AG10803 (cell line): ENCODE measurements around the gene KCNMA1.

Experiments
- DNase-seq: peaks from one replicate; pipeline ENCODE4 v3.0.0; 2010; ENCODE audit warnings: low read depth
- H3K4me3 ChIP-seq: 2 replicates; pipeline ENCODE4 v1.5.1; 2011; ENCODE audit warnings: mild to moderate bottlenecking, low read length, control low read depth
- CTCF ChIP-seq: conservative IDR thresholded peaks from 2 replicates; pipeline ENCODE4 v1.5.1; 2011; ENCODE audit warnings: mild to moderate bottlenecking, low read length, control low read depth, inconsistent platforms

The KCNMA1 gene

GRCh38 chr10:77317221-77317620, 320.4 kb downstream of the KCNMA1 start:
- TF ChIP-seq CTCF: no peak
- H3K4me3 ChIP-seq: no peak overlapping the region
- DNase-seq: no peak

GRCh38 chr10:77315496-77316129, 322.0 kb downstream of the KCNMA1 start:
- TF ChIP-seq CTCF: no peak
- DNase-seq: no peak
- no peak overlapping the region for H3K4me3 ChIP-seq

- no peak for TF ChIP-seq CTCF
- H3K4me3 ChIP-seq: no peak overlapping the region
- DNase-seq: peak; percentile 84
Measured at GRCh38 chr10:77313066-77313750, 324.4 kb downstream of the KCNMA1 start.

- no peak for DNase-seq
- no peak for TF ChIP-seq CTCF
- no peak overlapping the region for H3K4me3 ChIP-seq
Measured at GRCh38 chr10:77311186-77311585, 326.4 kb downstream of the KCNMA1 start.

- no peak overlapping the region for H3K4me3 ChIP-seq
- peak; percentile 28 for DNase-seq
- no peak for TF ChIP-seq CTCF
Measured at GRCh38 chr10:77310288-77310840, 327.2 kb downstream of the KCNMA1 start.

- DNase-seq: no peak
- no peak for TF ChIP-seq CTCF
- H3K4me3 ChIP-seq: no peak overlapping the region
Measured at GRCh38 chr10:77309509-77309908, 328.1 kb downstream of the KCNMA1 start.

GRCh38 chr10:77309092-77309491, 328.5 kb downstream of the KCNMA1 start:
- DNase-seq: no peak
- no peak for TF ChIP-seq CTCF
- no peak overlapping the region for H3K4me3 ChIP-seq
